HG02870 (cell line): ENCODE measurements around the gene AFF3.
"Not testable (repeated sequence)": the region's sequence is repeated elsewhere in the genome, so short reads cannot be mapped to it uniquely, and the experiment has no call there.

Experiments
- ATAC-seq: cut with Tn5 transposase; IDR thresholded peaks from one replicate; pipeline ENCODE4 v1.9.1; 2021; ENCODE audit warnings: mild to moderate bottlenecking, moderate library complexity; ENCODE audit not compliant: unreplicated experiment

The AFF3 gene

GRCh38 chr2:100108648-100109020 lies 33.8 kb downstream of the AFF3 start:
- ATAC-seq = not testable (repeated sequence)

- no peak for ATAC-seq
Observed at GRCh38 chr2:100107906-100108647, 34.3 kb downstream of the AFF3 start.

- ATAC-seq = no peak
Observed at GRCh38 chr2:100107440-100107839, 35.0 kb downstream of the AFF3 start.

GRCh38 chr2:100106460-100106859 lies 35.9 kb downstream of the AFF3 start:
- no peak for ATAC-seq

GRCh38 chr2:100105678-100106054 lies 36.7 kb downstream of the AFF3 start:
- no peak for ATAC-seq

GRCh38 chr2:100104718-100105677 lies 37.4 kb downstream of the AFF3 start:
- no peak for ATAC-seq

GRCh38 chr2:100104265-100104664 lies 38.1 kb downstream of the AFF3 start:
- not testable (repeated sequence) for ATAC-seq

- ATAC-seq = not testable (repeated sequence)
Observed at GRCh38 chr2:100103527-100104252, 38.7 kb downstream of the AFF3 start.

- peak; percentile 64 for ATAC-seq
Observed at GRCh38 chr2:100102466-100103180, 39.8 kb downstream of the AFF3 start.

GRCh38 chr2:100098855-100099254 lies 43.5 kb downstream of the AFF3 start:
- ATAC-seq = not testable (repeated sequence)

GRCh38 chr2:100097611-100098294 lies 44.6 kb downstream of the AFF3 start:
- not testable (repeated sequence) for ATAC-seq

GRCh38 chr2:100095845-100096244 lies 46.5 kb downstream of the AFF3 start:
- ATAC-seq = not testable (repeated sequence)

- not testable (repeated sequence) for ATAC-seq
Observed at GRCh38 chr2:100091807-100092206, 50.6 kb downstream of the AFF3 start.

GRCh38 chr2:100085744-100086143 lies 56.6 kb downstream of the AFF3 start:
- not testable (repeated sequence) for ATAC-seq

- ATAC-seq = not testable (repeated sequence)
Observed at GRCh38 chr2:100083421-100084216, 58.8 kb downstream of the AFF3 start.

GRCh38 chr2:100082302-100082978 lies 60.0 kb downstream of the AFF3 start:
- not testable (repeated sequence) for ATAC-seq

- ATAC-seq = no peak
Observed at GRCh38 chr2:100077935-100078334, 64.5 kb downstream of the AFF3 start.

GRCh38 chr2:100077456-100077855 lies 64.9 kb downstream of the AFF3 start:
- ATAC-seq = no peak

GRCh38 chr2:100075532-100075931 lies 66.9 kb downstream of the AFF3 start:
- no peak for ATAC-seq
